Measurements from ENCODE around the gene SPPL3.

SPPL3 gene

GRCh38 chr12:120767071-120768024, 136.8 kb downstream of the SPPL3 start:
- no peak for DNase-seq

DNA sequence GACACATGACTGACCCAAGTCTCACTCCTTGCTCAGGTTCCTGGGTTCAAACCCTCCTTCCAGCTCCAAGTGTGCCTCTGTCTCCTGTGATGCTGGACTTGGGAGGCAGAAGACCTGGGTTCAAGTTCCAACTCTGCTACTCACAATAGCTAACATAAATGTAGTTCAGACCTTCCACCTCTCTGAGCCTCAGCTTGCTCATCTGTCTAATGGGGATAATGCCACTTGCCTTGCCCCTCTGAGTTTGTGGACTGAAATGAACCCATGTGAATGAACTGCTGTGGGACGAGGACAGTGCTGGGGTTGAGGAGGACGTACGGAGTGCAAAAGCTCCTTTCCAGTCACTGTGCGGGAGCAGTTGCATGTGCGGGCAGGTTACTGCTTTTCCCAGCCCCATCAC, 137.6 kb downstream of the SPPL3 start:
- no peak for DNase-seq

DNA sequence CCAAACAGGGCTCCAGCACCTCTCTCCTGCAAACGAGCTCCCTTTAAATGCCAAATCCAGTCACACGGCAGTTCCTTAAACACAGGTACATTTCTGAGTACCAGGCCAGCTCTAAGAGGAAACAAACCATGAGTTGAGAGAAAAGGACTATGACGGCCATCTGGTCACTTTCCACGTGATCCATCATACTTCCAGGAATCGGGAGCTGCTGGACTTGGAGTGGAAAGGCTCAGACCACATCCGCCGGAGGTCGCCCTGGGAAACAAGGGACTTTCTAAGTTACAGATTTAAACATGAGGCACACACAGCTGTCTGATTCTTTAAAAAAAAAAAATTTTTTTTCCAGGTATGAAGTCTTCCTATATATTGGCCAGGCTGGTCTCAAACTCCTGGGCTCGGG, 139.3 kb downstream of the SPPL3 start:
- no peak for DNase-seq

DNA sequence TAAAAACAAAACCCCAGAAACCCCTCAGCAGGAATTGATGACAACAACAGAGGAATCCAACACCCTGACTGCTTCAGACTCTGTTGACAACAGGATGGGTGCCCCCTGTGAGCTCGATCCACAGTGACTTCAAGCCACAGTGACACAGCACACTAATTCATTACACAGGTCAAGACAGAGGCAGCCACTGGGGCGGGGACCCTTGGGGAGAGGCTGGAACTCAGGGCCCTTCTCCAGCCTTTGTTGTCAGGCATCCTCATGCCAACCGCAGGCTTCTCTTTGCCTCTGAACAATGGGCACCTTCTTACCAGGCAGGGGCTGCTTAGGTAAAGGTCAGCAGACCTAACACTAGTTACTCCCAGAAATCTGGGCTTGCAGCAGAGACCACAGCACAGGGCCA, 140.9 kb downstream of the SPPL3 start:
- no peak for DNase-seq

- no peak for DNase-seq
These were observed 142.1 kb downstream of the SPPL3 start for GRCh38 chr12:120762086-120762485.

DNA sequence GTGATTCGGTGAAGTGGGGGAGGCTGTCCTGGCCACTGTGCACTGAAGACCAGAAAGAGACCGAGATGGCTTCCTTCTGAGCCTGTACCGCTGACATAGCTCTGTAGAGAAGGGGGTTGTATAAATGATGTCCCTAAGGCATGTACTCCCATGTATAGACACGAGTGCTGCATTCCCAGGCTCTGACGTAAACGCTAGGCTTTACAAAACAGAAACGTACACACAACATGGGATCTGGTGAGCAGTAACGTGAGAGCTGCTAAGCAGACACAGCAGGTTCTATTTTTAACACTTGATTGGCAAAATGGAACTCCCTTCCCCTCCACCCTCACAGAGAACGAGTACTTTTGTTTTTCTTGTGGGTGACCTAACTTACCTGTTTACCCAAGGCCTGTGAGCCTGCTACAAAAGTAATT, 142.6 kb downstream of the SPPL3 start:
- no peak for DNase-seq

DNA sequence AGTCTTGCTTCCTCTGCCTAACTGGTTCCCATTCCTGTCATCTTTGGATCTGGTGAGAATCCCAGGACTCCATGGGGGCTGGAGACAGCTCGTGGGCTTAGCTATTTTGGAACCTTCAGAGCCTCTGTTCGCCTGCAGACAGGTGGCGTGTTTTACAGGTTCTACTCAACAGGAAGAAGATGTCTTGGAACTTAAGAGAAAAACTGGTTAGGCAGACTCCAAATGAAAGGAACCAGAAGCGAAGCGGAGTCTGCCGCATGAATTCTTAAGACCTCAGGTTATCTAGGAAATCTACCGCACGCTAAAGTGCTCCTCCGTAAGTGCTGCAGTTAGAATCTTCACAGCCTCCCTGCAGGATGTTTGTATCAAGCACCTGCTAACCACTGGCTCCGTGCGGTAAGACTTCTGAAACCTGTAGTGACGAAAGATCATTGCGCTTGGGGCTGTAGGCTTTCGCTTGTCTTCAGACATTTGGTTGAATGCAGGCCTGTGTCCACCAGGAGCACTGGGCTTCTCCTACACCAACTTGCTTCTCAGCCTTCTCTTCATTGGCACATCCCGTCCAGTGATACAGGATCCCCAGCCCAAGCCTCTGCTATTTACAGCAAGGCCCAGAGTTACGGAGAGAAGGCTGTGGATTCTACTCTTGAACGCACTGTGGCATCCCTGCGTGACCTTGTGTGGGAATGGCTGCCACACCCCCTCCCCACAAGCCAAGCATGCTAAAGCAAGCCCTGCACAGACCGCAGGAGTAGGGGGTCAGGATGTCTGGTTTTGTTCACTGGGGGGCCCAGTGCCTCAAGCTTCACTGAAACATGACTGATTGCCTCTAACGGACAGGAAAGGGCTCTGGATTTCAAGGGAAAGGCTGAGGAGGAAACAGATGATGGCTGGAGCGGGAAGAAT, 143.6 kb downstream of the SPPL3 start:
- peak; percentile 33 for DNase-seq

- no peak for DNase-seq
These were observed 144.4 kb downstream of the SPPL3 start for GRCh38 chr12:120759591-120760348.

GRCh38 chr12:120758798-120759590, 145.2 kb downstream of the SPPL3 start:
- no peak for DNase-seq

DNA sequence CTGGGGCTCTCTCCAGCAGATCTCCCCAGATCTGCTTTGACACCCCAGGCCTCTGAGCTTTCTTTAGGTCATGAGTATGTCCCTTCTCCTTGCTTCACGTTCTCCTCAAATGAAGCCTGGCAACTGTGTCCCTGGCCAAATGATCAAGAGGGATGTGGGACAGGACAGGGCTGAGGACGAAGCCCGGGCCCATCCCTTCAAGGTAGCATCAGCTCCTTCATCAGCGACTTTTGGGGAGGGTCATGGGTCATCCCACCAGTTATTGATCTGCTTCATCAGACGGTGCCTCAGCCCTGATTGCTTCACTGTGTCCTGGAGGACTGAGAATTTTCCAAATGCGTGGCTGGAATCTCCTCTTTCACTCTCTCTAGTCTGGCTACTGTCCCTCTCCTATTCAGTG, 146.2 kb downstream of the SPPL3 start:
- no peak for DNase-seq

- no peak for DNase-seq
These were observed 146.9 kb downstream of the SPPL3 start for GRCh38 chr12:120757226-120757742.

DNA sequence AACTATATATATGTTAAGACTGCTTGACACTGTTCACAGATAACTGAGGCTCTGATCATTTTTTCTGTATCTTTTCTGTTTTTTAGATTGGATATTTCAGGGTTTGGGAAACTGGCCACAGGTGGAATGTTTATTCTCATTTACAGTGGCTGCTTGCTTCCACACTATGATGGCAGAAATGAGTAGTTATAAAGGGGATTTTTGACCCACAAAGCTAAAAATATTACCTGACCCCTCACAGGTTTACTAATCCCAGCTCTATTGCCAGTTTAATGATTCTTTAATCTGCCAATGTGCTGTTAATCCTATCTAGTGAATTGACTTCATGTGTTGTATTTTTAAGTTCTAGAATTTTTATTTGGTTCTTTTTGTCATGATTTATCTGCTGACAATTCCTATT, 148.9 kb downstream of the SPPL3 start:
- DNase-seq, result no peak

- no peak for DNase-seq
These were observed 149.4 kb downstream of the SPPL3 start for GRCh38 chr12:120754792-120755191.

- no peak for DNase-seq
These were observed 152.8 kb downstream of the SPPL3 start for GRCh38 chr12:120751389-120751788.

DNA sequence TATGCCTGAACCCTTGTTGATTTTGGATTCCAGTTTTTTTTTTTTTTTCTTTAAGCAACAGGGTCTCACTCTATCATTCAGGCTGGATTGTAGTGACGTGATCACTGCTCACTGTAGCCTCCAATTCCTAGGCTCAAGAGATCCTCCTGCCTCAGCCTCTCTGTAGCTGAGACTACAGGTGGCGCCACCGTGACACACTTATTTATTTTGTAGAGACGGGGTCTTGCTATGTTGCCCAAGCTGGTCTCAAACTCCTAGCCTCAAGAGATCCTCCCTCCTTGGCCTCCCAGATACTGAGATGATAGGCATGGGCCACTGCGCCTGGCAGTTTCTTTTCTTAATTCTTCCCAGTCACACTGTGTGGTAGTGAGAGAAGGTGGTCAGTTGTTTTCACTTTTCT, 153.4 kb downstream of the SPPL3 start:
- no peak for DNase-seq

GRCh38 chr12:120749256-120749655, 154.9 kb downstream of the SPPL3 start:
- DNase-seq, result no peak

GRCh38 chr12:120748242-120748641, 155.9 kb downstream of the SPPL3 start:
- DNase-seq, result no peak

DNA sequence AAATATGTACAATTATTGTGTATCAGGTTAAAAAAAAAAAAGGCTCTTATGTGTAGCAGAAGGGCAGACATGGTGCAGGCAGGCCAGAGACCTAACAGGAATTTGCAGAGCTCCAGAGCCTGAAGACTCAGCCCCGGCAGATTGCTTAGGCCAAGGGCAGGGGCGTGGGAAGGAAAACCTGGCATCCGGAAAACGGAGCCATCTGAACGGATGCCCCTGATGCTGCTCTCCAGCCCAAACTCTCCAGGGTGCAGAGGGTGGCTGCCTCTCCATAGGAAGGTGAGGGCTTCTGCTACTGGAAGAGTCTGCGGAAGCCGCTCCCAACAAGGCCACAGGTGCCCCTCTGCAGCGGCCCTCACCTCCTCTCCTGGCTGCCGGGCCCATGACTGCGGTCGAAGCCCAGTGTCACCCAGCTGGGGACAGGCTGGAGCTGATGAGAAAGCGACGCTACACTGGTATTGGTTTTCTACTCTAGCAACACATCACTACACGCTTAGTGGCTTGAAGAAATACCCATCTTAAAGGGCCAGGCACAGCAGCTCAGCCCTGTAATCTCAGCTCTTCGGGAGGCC, 159.2 kb downstream of the SPPL3 start:
- DNase-seq, result no peak

GRCh38 chr12:120741476-120742421, 162.4 kb downstream of the SPPL3 start:
- no peak for DNase-seq

GRCh38 chr12:120740871-120741270, 163.3 kb downstream of the SPPL3 start:
- no peak for DNase-seq

Measured in CD4-positive, alpha-beta T cell treated with Interleukin-17A for 1 hour (primary cell).